GM19238 (cell line): ENCODE measurements around the gene SHANK2.

Experiments
- DNase-seq: peaks from one replicate; pipeline ENCODE4 v3.0.0; 2011; ENCODE audit warnings: low spot score; ENCODE audit not compliant: insufficient read length

The SHANK2 gene

DNA sequence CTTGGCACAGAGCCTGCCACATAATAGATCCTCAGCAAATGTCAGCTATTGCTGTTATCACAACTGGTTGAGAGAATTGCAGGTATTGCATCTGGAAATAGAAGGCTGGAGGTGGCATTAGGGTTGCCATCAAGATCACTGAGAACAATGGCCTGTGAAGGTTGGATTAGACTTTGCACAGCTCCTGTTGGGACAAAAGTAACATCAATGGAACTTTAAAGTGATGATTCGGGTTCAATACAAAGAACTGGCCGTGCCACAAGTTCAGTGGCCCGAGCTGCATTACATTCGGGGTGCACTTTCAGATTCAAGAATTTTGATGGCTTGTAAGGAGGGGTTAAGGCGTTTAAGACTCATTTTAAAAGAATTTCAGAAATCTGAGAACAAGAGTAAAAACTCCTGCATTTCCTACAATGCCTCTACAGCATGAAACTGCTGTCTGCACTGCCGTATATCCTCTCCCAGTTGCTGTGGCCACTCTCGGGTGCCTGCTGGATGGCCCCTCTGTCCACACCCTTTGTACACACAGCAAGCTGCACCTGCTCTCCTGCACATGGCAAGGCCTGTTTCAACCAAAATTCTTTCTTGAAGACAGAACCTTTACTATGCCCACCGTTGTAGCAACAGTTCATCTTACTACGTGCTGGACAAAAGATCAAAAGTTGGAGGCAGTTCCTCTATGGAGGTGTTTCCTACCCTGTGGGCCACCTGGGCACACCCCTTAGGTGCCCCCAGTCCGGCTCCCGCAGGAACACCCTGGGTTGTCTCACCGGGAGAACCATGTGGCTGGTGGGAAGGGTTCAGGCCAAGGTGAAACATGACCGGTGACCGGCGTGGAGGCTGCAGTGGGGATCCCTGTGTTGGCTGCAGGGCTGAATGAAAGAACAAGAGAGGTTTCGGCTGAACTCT is 17.5 kb upstream of the SHANK2 start:
- no peak for DNase-seq

- DNase-seq = no peak
These were observed 16.4 kb upstream of the SHANK2 start for GRCh38 chr11:71268706-71269321.

GRCh38 chr11:71267807-71268421 is 15.5 kb upstream of the SHANK2 start:
- no peak for DNase-seq

- DNase-seq = no peak
These were observed 13.9 kb upstream of the SHANK2 start for GRCh38 chr11:71266114-71266833.

DNA sequence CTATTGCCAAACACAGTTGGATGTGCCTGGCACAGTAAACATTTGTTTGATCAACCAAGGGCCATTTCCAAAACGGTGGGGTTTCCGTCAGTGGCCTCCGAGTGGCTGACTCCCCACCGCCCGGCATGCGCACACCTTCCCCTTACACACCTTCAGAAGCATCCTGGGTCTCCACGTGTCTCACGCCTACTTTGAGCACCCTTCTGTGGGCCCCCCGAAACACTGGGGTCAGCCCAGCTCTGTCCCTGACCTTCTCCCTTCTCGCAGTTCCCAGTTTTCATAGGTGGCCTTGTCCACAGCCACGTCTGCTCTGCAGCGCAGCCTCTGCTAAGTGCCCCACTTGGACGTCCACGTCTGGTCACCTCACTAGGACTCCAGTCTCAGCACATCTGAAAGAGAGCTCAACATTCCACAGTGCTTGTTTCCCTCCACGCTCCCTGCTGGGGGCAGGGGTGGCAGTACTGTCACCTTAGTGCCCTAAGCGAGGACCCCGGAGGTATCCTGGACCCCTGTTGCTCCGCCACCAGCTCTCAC is 13.2 kb upstream of the SHANK2 start:
- DNase-seq = no peak

DNA sequence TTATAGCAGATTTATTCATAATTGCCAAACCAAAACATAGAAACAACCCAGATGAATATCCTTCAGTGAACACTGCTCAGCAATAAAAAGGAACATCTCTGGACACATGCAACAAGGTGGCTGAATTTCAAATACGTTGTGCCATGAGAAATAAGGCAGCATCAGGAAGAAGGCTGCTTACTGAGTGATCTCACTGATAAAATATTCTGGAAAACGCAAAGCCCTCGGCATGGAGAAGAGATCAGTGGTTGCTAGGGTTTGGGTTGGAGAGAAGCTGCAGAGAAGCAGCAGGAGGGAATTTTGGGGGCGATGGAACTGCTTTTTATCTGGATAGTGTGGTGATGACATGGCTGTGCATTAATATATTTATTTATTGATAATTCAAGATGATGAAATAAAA is 11.0 kb upstream of the SHANK2 start:
- no peak for DNase-seq

GRCh38 chr11:71255800-71256479 is 3.6 kb upstream of the SHANK2 start:
- no peak for DNase-seq

DNA sequence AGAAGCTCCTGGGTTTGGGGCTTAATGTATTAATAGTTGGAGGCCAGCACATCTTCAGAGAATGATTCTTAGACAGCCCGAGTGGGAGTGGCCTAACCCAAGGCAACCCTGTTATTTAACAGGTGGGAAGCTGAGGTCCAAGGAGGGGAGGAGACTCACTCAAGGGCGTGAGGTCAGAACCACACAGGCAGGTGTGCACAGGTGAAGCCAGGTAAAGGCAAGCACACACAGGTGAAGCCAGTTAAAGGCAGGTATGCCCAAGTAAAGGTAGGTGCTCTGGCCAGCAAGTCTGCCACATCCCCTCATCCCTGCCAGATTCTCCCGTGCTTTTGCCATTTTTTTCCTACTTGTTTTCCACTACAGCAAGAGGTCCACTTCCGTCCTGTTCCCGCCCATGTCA is 2.9 kb upstream of the SHANK2 start:
- no peak for DNase-seq

DNA sequence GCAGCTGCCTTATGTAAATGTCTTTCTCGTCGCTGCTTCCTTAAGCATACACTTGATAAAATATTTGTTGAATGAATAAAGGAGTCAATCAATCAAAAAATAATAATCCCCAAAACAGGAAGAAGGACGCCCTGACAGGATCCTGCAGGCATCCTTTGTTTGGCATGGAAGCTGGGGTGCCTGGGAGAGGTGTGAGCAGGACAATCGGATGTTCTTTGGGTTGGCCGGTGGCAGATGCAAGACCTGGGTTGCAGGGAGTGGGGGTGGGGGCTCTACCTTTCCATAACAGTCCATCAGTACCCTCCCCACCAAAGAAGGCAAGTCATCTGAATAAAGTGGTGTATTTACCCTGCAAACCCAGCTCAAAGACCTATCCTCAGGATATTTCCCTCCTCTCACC is 1.4 kb upstream of the SHANK2 start:
- no peak for DNase-seq

DNA sequence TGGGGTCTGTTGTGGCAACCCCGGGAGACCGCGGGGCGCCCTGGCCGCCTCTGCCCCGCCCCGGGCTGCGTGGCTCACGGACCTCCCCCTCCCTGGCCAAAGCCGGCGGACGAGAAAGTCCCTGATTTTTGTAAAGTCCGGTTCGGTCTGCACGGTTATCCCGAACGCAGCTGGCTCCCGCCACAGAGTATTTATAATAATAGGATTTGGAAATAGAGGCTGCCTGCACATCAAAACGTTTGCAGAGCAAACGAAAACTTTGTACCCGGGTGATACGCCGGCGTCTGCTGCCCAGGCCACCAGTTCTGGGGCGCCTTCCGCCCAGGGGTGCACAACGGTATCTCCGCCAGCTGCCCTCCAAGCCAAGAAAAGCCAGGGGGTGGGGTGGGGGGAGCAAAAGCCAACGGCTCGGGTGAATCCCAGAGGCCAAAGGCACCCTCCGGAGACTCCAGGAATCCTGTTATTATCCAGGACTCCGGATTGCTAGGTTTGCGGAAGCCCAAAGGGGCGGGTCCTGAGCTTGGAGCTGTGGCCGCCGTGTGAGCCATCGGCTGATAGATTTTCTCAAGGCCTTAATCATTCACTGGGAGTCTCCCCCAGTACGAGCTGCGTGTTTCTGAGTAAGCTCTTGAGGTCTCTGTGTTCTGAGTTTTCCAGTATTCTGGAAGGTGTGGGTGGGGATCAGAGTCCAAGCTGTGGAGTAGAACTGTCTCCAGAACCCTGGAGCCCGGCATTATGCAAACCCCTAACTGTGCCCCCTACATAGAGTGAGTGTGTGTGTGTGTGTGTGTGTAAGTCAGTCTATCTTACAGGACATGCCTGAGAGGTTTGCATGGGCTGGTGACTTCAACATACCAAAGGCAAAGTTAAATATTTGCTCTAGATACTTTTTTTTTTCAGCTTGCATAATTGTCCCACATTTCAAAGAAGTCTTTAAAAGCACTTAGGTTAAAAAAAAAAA is 673 bp upstream of the SHANK2 start:
- peak; percentile 19 for DNase-seq

- peak; percentile 60 for DNase-seq
These were observed 562 bp downstream of the SHANK2 start for GRCh38 chr11:71251761-71252268.

- DNase-seq = no peak
These were observed 1.1 kb downstream of the SHANK2 start for GRCh38 chr11:71251151-71251721.

GRCh38 chr11:71250523-71251150 is 1.7 kb downstream of the SHANK2 start:
- DNase-seq = no peak

DNA sequence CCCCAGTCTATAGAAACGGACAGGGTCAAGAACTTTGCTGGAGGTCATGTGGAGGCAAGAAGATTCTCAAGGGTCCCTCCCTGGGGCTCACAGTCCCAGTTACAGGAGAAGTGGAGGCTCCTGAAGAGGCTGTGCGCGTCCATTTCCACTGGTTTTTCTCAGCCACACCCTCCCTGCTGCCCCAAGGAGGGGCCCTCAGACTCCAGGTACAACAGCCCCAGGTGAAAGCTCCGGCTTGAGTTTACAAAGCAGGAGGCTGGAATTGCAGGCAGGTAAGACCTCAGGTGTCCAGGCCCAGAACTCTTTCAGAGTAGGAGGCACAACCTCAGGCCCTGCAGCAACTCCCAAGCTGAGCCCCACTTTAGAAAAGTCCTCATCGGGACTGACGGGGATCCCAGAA is 3.1 kb downstream of the SHANK2 start:
- no peak for DNase-seq

DNA sequence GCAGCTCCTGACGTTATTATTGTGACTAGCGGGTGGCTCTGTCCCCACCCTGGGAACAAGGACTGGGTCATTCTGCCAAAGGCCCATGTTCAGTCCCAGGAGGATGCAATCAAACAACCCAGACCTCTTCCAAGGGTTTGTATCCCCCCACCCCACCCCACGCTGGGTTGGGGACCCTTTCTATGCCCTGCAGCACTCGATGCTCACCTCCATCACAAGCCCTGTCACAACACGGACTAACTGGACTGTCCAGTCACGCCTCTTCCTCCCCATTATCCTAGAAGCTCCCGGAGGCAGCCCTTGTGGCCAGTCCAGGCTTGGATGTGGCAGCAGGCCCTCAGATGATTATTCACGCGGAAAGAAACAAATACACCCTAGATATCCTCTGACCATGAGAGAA is 3.7 kb downstream of the SHANK2 start:
- DNase-seq = no peak

DNA sequence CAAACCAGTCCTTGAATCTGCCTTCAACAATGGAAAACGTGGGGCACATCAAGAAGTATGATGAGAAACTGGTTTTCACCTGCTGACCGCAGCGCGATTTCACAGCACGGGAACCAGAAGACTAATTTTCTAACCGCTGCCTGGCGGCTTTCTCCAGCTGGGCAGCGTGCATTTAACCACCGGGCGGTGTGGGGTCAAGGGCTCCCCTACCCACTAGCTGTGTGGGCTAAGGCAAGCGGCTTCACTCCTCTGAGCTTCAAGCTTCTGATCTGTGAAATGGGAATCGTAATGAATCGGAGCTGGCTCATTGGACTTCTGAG is 4.2 kb downstream of the SHANK2 start:
- DNase-seq = no peak

GRCh38 chr11:71247551-71248250 is 4.7 kb downstream of the SHANK2 start:
- DNase-seq = no peak

- no peak for DNase-seq
These were observed 5.8 kb downstream of the SHANK2 start for GRCh38 chr11:71246559-71246958.
